PC-3 (cell line): ENCODE results near the gene PSMF1. TPM values are rescaled to one million over a fixed set of nuclear protein-coding genes. Genes with fewer than 3 reads are reported as not detected.

Experiments
- ATAC-seq: fragments of 200-7000 bp; cut with Tn5 transposase; 2 replicates; pipeline ENCODE4 v1.9.1; 2020; ENCODE audit warnings: mild to moderate bottlenecking, moderate library complexity
- BruUV-seq: library from RNA; stranded (reverse); fragments of 400-500 nt; replicated peaks from 2 replicates; lab custom pipeline; 2021; lab: Mats Ljungman, UMichigan
- CTCF ChIA-PET: fragments of 300-600 bp; sonication (Branson Sonifier 250); formaldehyde crosslinking; loops from one replicate; lab custom pipeline; 2022; ENCODE audit warnings: antibody characterized with exemption; lab: Charles Lee
- POLR2A ChIA-PET: fragments of 300-600 bp; sonication (Branson Sonifier 250); formaldehyde crosslinking; loops from one replicate; lab custom pipeline; 2022; ENCODE audit warnings: antibody characterized with exemption; ENCODE audit not compliant: unreplicated experiment; lab: Charles Lee
- DNase-seq: peaks from one replicate; pipeline ENCODE4 v3.0.0-alpha.2; 2015
- H2AFZ ChIP-seq: fragments of 300-600 bp; sonication (generic); 2 replicates; pipeline ENCODE4 v1.6.0; 2016; ENCODE audit warnings: antibody characterized with exemption, low read length
- H3F3A ChIP-seq: fragments of 300-600 bp; sonication (generic); one replicate; pipeline ENCODE4 v1.6.0; 2017; ENCODE audit warnings: antibody characterized with exemption, low read length, control low read depth, mild to moderate bottlenecking; ENCODE audit not compliant: unreplicated experiment
- H3K27ac ChIP-seq: fragments of 300-600 bp; sonication (generic); 2 replicates; pipeline ENCODE4 v1.5.1; 2016; ENCODE audit warnings: mild to moderate bottlenecking, low read length
- H3K27me3 ChIP-seq: fragments of 300-600 bp; sonication (generic); 2 replicates; pipeline ENCODE4 v1.6.1; 2016; ENCODE audit warnings: low read length, mixed read lengths
- H3K36me3 ChIP-seq: fragments of 300-600 bp; sonication (generic); 2 replicates; pipeline ENCODE4 v1.6.1; 2016; ENCODE audit warnings: low read depth, mixed run types, low read length, mixed read lengths
- H3K4me1 ChIP-seq: fragments of 300-600 bp; sonication (generic); 2 replicates; pipeline ENCODE4 v1.5.1; 2016; ENCODE audit warnings: low read length; ENCODE audit not compliant: insufficient read depth
- H3K4me2 ChIP-seq: fragments of 300-600 bp; sonication (generic); 2 replicates; pipeline ENCODE4 v1.6.0; 2016; ENCODE audit warnings: low read length
- H3K4me3 ChIP-seq: fragments of 300-600 bp; sonication (generic); 2 replicates; pipeline ENCODE4 v1.5.1; 2016; ENCODE audit warnings: mild to moderate bottlenecking, low read length, mixed read lengths
- H3K79me2 ChIP-seq: fragments of 300-600 bp; sonication (generic); 2 replicates; pipeline ENCODE4 v1.6.1; 2017; ENCODE audit warnings: low read length, mixed read lengths
- H3K9ac ChIP-seq: fragments of 300-600 bp; sonication (generic); 2 replicates; pipeline ENCODE4 v1.6.0; 2016; ENCODE audit warnings: mild to moderate bottlenecking, low read length
- H3K9me2 ChIP-seq: fragments of 300-600 bp; sonication (generic); replicated peaks from 2 replicates; pipeline ENCODE4 v1.6.1; 2016; ENCODE audit warnings: mixed run types, low read length, mixed read lengths
- H3K9me3 ChIP-seq: fragments of 300-600 bp; sonication (generic); 2 replicates; pipeline ENCODE4 v1.6.1; 2016; ENCODE audit warnings: low read length, mixed read lengths
- H4K20me1 ChIP-seq: fragments of 300-600 bp; sonication (generic); 2 replicates; pipeline ENCODE4 v1.6.1; 2016; ENCODE audit warnings: low read length, mixed read lengths
- CTCF ChIP-seq: fragments of 300-600 bp; sonication (generic); conservative IDR thresholded peaks from 2 replicates; pipeline ENCODE4 v1.5.1; 2017; ENCODE audit warnings: antibody characterized with exemption, low read depth, mild to moderate bottlenecking, low read length
- EZH2 ChIP-seq: fragments of 300-600 bp; sonication (generic); IDR thresholded peaks from one replicate; pipeline ENCODE4 v1.6.1; 2017; ENCODE audit warnings: antibody characterized with exemption, mild to moderate bottlenecking, low read length; ENCODE audit not compliant: unreplicated experiment
- EZH2phosphoT487 ChIP-seq: fragments of 300-600 bp; sonication (generic); IDR thresholded peaks from 2 replicates; pipeline ENCODE4 v1.6.1; 2018; ENCODE audit warnings: mild to moderate bottlenecking, antibody characterized with exemption, low read length, borderline replicate concordance
- intact Hi-C: fragments of 100-400 bp; cut with micrococcal nuclease; formaldehyde crosslinking; loops from 2 replicates; pipeline ENCODE4 v1.9.0; 2023
- total RNA-seq: library from RNA; depleted of rRNA; stranded (reverse); fragments of >200 nt; gene quantifications from 2 replicates; pipeline ENCODE4 v1.2.3, GENCODE V29; 2014

Gene PSMF1
- total RNA-seq, 1 experiment from 2014 or later = 60.8 TPM

GRCh38 chr20:1184260-1184637, 65.8 kb downstream of the PSMF1 start:
- no TSS peak for BruUV-seq
- Histone ChIP-seq H3K27me3 (0 out of 2 replicates have a peak, but pooled peaks cover 7% of the 10 kb centered on the region), H3K79me2 (no peaks in the 10 kb centered on the region), H3K9me2 (no peaks in the 10 kb centered on the region), H3K36me3 (no peaks in the 10 kb centered on the region), H3F3A (no peaks in the 10 kb centered on the region), H3K4me1 (peaks cover 4% of the 10 kb centered on the region; the same call in 1 of the 2 replicates), H3K27ac (no peak overlapping the region), H3K9me3 (no peaks in the 10 kb centered on the region), H3K4me2 (peak overlapping the region; percentile 81), H2AFZ (peak overlapping the region; percentile 60; the same call in 1 of the 2 replicates), H3K4me3 (peak overlapping the region; percentile 66), H4K20me1 (no peaks in the 10 kb centered on the region), H3K9ac (no peak overlapping the region)
- ChIA-PET CTCF (no interaction called here), POLR2A (no interaction called here)
- ATAC-seq (no peak), DNase-seq (no peak)
- intact Hi-C loops = loop anchor here (10.0 kb wide), 2 partner anchors 229 to 369 kb away; no protein-coding TSS in a partner anchor
- TF ChIP-seq EZH2phosphoT487 (no peak), EZH2 (no peak), CTCF (no peak)

- TF ChIP-seq CTCF = no peak
- TF ChIP-seq EZH2 = no peak
- no peak for TF ChIP-seq EZH2phosphoT487
- Histone ChIP-seq H3K4me2 (peak within 1 kb of the TSS; percentile 81), H3K79me2 (no peaks in the 10 kb centered on the region), H3K9me3 (no peaks in the 10 kb centered on the region), H3K4me3 (peak within 1 kb of the TSS; percentile 66), H3K36me3 (no peaks in the 10 kb centered on the region), H3K4me1 (peaks cover 4% of the 10 kb centered on the region; the same call in 1 of the 2 replicates), H3K9ac (no peak within 1 kb of the TSS; the same call in 1 of the 2 replicates), H4K20me1 (no peaks in the 10 kb centered on the region), H2AFZ (peak within 1 kb of the TSS; percentile 60; the same call in 1 of the 2 replicates), H3K27ac (no peak within 1 kb of the TSS), H3K27me3 (peaks cover 13% of the 10 kb centered on the region), H3K9me2 (no peaks in the 10 kb centered on the region), H3F3A (no peaks in the 10 kb centered on the region)
- CTCF ChIA-PET = interaction anchor here (0.6 kb wide), 1 partner anchor 218 kb away, joined by 7 read pairs; no protein-coding TSS in a partner anchor
- no TSS peak for BruUV-seq
- intact Hi-C loops = loop anchor here (10.0 kb wide), 2 partner anchors 230 to 370 kb away; no protein-coding TSS in a partner anchor
- DNase-seq (no peak), ATAC-seq (peak; percentile 39)
- POLR2A ChIA-PET = no interaction called here
These were observed 66.4 kb downstream of the PSMF1 start, which contains the start of gene TMEM74B for GRCh38 chr20:1184638-1185315. TMEM74B (minus strand) TSS chr20:1184981; CDS start chr20:1183801, 1,180 bp downstream.
